ENCODE measurements around the gene HSD17B1.

Gene HSD17B1

DNA sequence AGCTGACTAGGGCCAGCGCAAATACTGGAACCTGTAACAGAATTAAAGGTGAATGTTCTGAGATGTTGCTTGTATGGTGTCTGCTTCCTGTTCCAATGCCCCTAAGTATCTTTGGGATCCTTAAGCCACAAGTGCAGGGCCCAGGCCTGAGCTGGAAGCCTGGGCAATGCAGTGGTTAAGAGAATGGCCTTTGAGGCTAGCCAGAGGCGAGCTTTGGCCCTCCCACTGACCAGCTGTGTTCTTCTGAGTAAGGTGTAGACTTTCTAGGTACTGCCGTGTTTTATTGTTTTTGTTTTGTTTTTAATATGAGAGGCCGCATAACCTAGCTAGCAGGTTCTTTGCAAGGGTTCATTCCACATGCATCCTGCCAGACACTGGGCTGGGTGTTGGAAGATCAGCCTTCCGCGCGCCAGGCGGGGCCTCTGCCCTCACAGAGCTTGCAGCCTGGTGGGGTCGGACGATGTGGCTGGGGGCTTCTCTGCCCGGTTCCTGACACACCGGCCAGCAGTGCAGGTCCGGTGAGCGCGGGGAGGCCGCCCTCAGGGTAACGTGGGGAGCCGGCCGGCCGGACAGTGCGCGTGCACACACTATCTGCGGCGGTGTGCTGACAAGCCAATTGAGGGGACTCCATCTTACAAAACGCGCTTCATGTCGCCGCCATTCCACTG, 13.6 kb downstream of the HSD17B1 start:
- TF ChIP-seq, protein P1, sequence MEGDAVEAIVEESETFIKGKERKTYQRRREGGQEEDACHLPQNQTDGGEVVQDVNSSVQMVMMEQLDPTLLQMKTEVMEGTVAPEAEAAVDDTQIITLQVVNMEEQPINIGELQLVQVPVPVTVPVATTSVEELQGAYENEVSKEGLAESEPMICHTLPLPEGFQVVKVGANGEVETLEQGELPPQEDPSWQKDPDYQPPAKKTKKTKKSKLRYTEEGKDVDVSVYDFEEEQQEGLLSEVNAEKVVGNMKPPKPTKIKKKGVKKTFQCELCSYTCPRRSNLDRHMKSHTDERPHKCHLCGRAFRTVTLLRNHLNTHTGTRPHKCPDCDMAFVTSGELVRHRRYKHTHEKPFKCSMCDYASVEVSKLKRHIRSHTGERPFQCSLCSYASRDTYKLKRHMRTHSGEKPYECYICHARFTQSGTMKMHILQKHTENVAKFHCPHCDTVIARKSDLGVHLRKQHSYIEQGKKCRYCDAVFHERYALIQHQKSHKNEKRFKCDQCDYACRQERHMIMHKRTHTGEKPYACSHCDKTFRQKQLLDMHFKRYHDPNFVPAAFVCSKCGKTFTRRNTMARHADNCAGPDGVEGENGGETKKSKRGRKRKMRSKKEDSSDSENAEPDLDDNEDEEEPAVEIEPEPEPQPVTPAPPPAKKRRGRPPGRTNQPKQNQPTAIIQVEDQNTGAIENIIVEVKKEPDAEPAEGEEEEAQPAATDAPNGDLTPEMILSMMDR (IDR thresholded peaks at IDR 0.05; ENCODE audit: extremely low read depth, missing control alignments) = no peak
- DNase-seq (ENCODE audit: low spot score) = no peak

DNA sequence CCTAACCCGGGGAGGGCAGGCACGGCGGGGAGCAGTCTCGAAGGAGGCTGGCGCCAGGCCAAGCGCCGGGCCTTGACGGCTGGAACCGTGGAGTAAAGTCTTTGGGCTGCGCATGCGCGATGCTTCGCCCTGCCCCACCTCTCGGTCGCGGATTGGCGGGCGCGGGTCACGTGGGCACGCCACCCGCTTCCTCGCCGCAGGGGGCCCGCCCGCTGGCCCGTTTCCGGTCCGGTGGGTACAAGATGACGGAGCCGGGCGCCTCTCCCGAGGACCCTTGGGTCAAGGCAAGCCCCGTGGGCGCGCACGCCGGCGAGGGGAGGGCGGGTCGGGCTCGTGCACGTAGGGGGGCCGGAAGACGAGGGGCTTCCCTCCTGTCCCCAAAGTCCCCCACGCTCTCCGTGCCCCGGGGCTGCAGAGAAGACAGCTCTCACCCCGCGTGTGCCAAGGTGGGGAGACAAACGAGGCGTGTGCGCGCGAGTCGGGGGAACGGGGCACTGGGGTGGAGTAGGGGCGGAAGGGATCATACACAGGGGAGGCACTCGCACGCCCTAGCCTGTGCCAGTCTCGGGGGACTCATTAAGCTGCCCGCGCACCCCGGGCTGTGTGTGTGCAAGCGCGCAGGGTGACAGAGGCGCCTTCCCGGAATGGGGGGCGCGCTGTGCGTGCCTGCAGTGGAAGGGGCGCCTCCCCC, 14.3 kb downstream of the HSD17B1 start, which contains the start of gene MLX:
Gene MLX, plus strand, starts transcription at position 218 of the 691 bp plus-strand sequence. Its CDS starts 25 bp downstream, at position 243.
- TF ChIP-seq, protein P1 (IDR thresholded peaks at IDR 0.05; ENCODE audit: extremely low read depth, missing control alignments) = no peak
- DNase-seq (ENCODE audit: low spot score) = peak; percentile 100

- TF ChIP-seq, protein P1 (IDR thresholded peaks at IDR 0.05; ENCODE audit: extremely low read depth, missing control alignments) = no peak
Observed at GRCh38 chr17:42568341-42569111, 15.8 kb downstream of the HSD17B1 start.

DNA sequence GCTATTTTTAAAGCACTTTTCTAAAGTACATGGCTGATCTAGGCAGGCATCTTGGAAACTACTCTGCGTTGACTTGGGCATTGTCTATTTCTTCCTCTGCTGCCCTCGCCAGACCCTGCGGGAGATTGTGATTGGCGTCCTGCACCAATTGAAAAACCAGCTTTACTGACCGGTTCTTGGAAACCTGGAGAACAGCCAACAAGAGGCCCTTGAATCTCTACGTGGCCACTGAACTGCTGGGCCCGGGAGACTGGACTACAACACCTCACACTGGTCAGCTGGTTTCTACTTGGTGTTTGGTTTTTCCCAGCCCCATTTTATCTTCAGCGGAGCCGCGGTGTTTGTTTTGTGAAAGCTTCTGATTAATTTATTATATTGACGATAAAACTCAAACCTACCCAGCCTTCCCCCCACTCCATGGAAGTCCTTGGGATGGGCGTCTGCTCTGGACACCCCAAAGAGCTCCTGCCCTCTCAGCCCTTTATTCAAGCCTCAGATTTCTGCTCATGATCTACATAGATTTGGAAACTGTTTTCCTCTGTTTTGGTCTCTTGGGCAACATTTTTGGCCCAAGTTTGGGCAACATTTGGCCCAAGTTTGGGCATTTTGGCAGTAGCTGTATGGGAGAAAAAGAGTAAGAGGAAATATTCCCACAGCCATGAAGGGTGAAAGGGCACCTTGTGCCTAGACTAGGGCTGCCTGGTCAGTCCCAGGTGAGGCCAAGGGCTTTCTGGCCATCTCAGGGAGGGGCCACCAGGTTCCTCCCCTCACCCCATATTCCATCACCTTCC, 18.9 kb downstream of the HSD17B1 start:
- TF ChIP-seq, protein P1 (IDR thresholded peaks at IDR 0.05; ENCODE audit: extremely low read depth, missing control alignments) = no peak

More at GRCh38 chr17:42568341-42569111, 15.8 kb downstream of the HSD17B1 start:
- no peak for DNase-seq (ENCODE audit: low spot score)

DNA sequence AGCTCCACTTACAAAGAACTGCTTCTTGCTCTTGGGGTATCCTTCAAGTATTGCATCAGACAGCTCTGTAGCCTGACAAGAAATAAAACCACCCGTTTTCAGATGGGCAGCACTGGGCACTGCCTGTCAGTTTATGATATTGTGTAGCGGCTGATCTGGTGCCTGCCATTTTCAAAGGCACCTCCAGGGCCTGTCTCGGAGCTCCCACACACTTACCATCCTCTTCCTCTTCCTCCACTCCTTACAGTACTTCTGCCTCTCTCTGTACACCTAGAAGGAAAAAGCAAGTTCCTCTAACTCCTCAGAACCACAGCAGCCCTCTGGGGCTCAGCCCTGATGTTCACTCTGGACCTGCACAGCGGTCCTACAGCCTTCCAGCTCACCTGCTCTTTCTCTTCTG, 20.4 kb downstream of the HSD17B1 start:
- DNase-seq (ENCODE audit: low spot score) = no peak
- TF ChIP-seq, protein P1 (IDR thresholded peaks at IDR 0.05; ENCODE audit: extremely low read depth, missing control alignments) = no peak

More for the DNA sequence above, 18.9 kb downstream of the HSD17B1 start:
- DNase-seq (ENCODE audit: low spot score) = no peak

DNA sequence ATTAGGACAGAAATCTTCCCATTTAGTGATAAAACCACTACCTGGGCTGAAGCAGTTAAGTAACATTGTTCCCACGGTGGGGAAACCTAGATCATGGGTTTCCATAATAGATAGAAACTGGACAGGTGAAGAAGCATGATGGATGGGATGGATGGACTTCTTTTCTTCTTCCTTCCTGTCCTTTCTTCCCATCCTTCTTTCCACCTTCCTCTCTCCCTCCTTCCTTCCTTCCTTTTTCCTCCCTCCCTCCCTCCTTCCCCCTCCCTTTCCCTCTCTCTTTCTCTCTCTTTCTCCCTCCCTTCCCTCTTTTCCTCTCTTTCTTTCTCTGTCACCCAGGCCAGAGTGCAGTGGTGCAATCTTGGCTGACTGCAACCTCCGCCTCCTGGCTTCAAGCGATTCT, 21.7 kb downstream of the HSD17B1 start:
- DNase-seq (ENCODE audit: low spot score) = no peak
- TF ChIP-seq, protein P1 (IDR thresholded peaks at IDR 0.05; ENCODE audit: extremely low read depth, missing control alignments) = no peak

Measured in GM20000 (cell line).